ENCODE data around the gene NHERF2.
"Not testable (repeated sequence)": the region's sequence is repeated elsewhere in the genome, so short reads cannot be mapped to it uniquely, and the experiment has no call there.

The NHERF2 gene

DNA sequence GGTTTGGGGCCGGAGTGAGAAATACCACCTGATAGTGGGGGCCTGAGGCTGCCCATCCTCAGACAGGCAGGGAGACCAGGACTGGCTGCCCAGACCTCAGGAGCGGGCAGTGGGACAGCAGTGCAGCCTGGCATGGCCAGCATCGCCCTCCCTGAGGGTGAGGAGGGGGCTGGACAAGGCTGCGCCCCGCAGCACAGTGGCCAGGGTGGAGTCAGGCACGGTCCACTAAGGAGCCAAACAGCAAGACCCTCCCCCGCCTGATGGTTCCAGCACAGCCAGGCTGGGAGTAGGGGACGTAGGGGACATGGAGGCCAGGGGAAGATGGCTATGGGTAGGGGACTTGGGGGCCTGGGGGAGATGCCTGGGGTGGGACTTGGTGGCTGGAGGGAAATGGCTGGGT is 20.4 kb upstream of the NHERF2 start:
- ATAC-seq (replicated peaks) (no peak), DNase-seq (no peak)
- H3K27me3 Mint-ChIP-seq = no peaks in the 10 kb centered on the region
- H3K4me1 Mint-ChIP-seq = peaks cover 38 to 58% of the 10 kb centered on the region in 2 donors
- H3K9me3 Mint-ChIP-seq = no peaks in the 10 kb centered on the region
- peak overlapping the region; percentile 48 to 74 for H3K4me3 Mint-ChIP-seq
- H3K27ac Mint-ChIP-seq = peak overlapping the region; percentile 25
- peaks cover 28 to 46% of the 10 kb centered on the region in 2 donors for H3K36me3 Mint-ChIP-seq

DNA sequence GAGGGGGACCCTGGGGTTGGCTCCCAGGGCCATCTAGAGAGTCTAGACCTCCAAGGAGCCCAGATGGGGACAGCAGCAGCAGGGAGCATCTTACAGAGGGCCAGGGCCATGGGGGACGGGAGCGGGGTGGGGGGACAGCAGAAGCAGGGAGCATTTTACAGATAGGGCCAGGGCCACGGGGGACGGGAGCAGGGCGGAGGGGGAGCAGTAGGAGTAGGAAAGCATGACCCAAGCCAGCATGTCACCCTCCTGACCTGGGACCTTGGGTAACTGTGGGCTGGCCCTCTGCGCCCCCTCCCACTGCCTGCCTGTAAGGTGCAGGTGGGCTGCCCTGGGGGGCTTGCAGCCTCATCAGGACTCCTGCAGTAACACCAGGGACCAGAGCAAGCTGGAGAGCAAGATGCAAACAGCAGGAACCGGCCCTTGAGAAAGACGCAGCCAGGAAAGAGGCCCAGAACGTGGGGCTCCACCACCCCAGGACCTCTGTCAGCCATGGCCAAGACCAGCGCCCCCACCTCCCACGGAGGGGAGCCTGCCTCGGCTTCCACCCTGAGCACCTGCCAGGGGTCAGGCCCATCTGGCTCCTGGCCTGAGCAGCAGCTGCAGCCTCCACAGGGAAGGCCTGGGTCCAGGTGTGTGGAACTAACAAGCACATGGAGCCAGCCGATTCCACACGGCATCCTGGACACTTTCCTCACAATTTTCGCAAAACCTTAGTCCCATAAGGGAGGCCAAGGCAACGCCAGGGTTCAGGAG is 19.4 kb upstream of the NHERF2 start:
- H3K36me3 Mint-ChIP-seq = peaks cover 26 to 45% of the 10 kb centered on the region in 2 donors
- no peak for DNase-seq
- H3K27me3 Mint-ChIP-seq = no peaks in the 10 kb centered on the region
- H3K9me3 Mint-ChIP-seq = no peaks in the 10 kb centered on the region
- peak overlapping the region; percentile 93 for H3K4me3 Mint-ChIP-seq
- peaks cover 38 to 58% of the 10 kb centered on the region in 2 donors for H3K4me1 Mint-ChIP-seq
- no peak for ATAC-seq (replicated peaks)
- peak overlapping the region; percentile 51 for H3K27ac Mint-ChIP-seq

DNA sequence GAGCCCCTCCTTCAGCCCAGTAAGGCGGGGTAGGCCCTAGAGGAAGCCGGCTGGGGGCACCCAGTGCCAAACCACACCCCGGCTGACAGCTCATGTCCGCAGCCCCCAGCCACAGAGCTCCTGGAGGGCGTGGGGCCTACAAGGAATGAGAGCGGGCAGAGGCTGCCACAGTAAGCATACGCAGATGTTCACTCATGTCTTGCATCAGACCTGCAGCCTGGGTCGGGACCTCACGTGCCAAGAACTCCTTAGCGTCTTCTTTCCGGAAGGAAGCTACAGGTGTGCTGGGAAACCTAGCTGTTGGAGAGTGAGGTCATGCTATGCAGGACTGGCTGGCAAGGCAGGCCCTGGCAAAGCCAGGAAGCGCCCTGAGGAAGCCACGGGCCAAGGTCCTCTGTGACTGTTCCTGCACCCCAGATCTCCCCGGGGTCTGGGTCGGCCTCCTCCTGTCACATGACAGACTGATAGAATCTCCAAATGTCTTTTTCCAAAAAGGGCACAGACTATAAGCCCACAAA is 18.6 kb upstream of the NHERF2 start:
- Mint-ChIP-seq H3K4me3 (peak overlapping the region; percentile 93), H3K36me3 (peaks cover 23 to 41% of the 10 kb centered on the region in 2 donors), H3K27me3 (no peaks in the 10 kb centered on the region), H3K4me1 (peaks cover 38 to 58% of the 10 kb centered on the region in 2 donors), H3K27ac (peak overlapping the region; percentile 62), H3K9me3 (no peaks in the 10 kb centered on the region)
- ATAC-seq (replicated peaks) (no peak), DNase-seq (no peak)

DNA sequence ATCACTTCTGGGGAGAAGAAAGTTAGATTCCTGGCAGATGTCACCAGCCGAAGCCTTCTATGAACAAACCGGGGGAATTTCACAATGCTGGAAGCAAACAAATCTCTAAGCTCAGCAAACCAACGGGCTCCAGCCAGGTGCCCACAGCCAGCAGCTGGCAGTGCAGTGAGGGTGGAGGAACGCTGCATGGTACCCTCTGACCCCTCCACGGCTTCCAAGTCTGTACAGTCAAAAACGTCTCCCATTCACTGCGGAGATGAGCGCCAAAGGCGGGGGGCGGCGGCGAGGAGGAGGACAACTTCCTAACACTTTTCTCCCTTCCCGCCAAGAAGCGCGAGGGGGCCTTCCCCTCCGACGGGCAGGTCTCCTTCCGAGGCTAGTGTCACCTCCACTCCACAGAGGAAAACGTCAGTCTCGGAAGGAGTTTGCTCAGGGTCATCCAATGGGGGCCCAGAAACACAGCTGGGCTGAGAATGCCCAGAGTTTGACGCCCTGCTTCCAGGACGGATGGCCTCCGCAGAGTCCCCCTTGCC is 18.0 kb upstream of the NHERF2 start:
- Mint-ChIP-seq H3K4me3 (peak overlapping the region; percentile 93), H3K27me3 (no peaks in the 10 kb centered on the region), H3K27ac (peak overlapping the region; percentile 82), H3K4me1 (peaks cover 38 to 58% of the 10 kb centered on the region in 2 donors), H3K9me3 (no peaks in the 10 kb centered on the region), H3K36me3 (peaks cover 23 to 41% of the 10 kb centered on the region in 2 donors)
- ATAC-seq (replicated peaks) (peak in 1 of 2 donors; percentile 7), DNase-seq (no peak)

DNA sequence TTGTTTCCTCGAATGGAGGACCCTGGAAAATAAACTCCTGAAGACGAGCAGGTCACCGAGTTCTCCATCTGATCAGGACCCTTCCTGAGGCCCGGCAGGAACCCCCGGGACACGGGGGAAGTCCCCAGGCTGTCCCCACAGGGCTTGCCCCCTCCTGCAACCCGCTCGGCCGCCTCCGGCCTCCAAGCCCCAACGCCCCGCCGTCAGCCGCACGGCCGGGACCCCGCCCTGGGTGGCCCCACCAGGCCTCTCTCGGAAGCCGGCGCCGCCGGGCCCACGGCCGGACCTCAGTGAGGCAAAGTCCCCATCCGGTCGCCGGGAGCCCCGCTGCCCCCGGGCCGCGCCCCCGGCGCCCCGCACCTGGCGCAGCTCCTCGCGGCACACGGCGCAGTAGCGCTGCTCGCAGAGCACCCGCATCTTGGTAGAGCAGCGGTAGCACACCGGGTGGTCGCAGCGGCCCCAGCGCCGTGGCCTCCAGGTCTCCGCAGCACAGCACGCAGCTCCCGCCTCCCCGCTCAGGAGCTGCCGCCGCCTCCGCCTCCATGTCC is 17.5 kb upstream of the NHERF2 start:
- peak overlapping the region; percentile 82 for H3K27ac Mint-ChIP-seq
- no peak for DNase-seq
- peaks cover 23 to 41% of the 10 kb centered on the region in 2 donors for H3K36me3 Mint-ChIP-seq
- peak overlapping the region; percentile 93 for H3K4me3 Mint-ChIP-seq
- peaks cover 38 to 54% of the 10 kb centered on the region in 2 donors for H3K4me1 Mint-ChIP-seq
- no peaks in the 10 kb centered on the region for H3K9me3 Mint-ChIP-seq
- peak; percentile 41 to 49 for ATAC-seq (replicated peaks)
- H3K27me3 Mint-ChIP-seq = no peaks in the 10 kb centered on the region

DNA sequence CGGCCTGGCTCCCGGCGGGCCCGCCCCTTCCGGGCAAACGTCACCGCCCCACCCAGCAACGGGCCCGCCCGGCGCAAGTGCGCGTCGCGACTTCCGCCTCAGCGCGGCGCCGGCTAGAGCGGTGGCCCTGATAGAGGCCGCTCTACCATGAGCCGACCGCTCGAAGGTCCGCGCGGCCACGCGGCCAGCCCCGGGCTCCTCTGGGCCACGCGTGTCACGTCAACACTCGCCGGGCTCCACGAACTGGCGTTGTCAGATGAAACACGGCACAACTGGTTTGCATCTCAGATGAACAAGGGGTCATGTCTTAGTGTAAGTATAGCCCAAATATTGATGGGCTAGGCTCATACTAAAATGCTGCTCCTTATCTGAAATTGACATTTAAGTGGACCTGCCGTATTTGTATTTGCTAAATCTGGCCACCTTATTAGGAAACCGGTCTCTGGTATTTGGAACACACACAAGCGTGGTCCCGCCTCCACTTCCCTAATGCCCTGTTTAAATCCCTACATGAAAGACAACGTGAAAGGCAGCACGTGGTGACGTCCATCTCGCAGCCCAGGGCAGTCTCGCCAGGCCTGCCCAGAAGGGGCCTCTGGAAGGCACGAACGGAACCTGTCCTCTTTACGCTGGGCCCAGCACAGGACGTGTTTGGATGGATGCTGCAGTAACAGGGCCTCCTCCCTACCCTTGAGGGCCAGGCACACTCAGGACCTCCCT is 16.8 kb upstream of the NHERF2 start, which contains the start of gene ZNF598:
Gene ZNF598 (minus strand): TSS at position 31 of the 720 bp plus-strand sequence.
- Mint-ChIP-seq H3K4me1 (peaks cover 36 to 47% of the 10 kb centered on the region in 2 donors), H3K9me3 (no peaks in the 10 kb centered on the region), H3K27me3 (no peaks in the 10 kb centered on the region), H3K4me3 (peak within 1 kb of the TSS; percentile 93), H3K27ac (peak within 1 kb of the TSS; percentile 96), H3K36me3 (peaks cover 21 to 40% of the 10 kb centered on the region in 2 donors)
- ATAC-seq (replicated peaks) = peak; percentile 96 to 97
- DNase-seq = peak; percentile 69

DNA sequence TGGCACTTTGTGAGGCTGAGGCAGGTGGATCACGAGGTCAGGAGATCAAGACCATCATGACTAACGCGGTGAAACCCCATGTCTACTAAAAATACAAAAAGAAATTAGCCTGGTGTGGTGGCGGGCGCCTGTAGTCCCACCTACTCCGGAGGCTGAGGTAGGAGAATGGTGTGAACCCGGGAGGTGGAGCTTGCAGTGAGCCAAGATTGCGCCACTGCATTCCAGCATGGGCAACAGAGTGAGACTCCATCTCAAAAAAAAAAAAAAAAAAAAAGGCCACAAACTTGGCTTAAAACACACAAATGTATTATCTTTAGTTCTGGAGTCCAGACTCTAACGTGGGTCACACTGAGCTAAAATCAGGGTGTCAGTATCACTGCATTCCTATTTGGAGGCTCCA is 15.0 kb upstream of the NHERF2 start:
- peaks cover 8 to 24% of the 10 kb centered on the region in 2 donors for H3K36me3 Mint-ChIP-seq
- not testable (repeated sequence) for ATAC-seq (replicated peaks); H3K27ac Mint-ChIP-seq; H3K9me3 Mint-ChIP-seq; H3K27me3 Mint-ChIP-seq; H3K4me3 Mint-ChIP-seq; DNase-seq
- H3K4me1 Mint-ChIP-seq = peaks cover 22 to 29% of the 10 kb centered on the region in 2 donors

DNA sequence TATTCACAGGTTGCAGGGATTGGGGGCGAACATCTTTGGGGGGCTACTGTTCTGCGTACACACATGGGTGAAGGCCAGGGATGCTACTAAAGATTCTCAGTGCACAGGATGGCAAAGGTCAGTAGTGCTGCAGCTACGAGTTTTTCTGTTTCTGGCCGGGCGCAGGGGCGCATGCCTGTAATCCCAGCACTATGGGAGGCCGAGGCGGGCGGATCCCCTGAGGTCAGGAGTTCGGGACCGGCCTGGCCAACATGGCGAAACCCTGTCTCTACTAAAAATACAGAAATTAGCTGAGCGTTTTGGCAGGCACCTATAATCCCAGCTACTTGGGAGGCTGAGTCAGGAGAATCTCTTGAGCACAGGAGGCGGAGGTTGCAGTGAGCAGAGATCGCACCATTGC is 13.2 kb upstream of the NHERF2 start:
- no peak for ATAC-seq (replicated peaks)
- H3K4me1 Mint-ChIP-seq = peaks cover 6 to 11% of the 10 kb centered on the region in 2 donors
- no peak for DNase-seq
- no peaks in the 10 kb centered on the region for H3K9me3 Mint-ChIP-seq
- peaks cover 5 to 7% of the 10 kb centered on the region in 2 donors for H3K27me3 Mint-ChIP-seq
- peaks cover 3 to 8% of the 10 kb centered on the region in 2 donors for H3K36me3 Mint-ChIP-seq
- no peak overlapping the region for H3K27ac Mint-ChIP-seq
- no peak overlapping the region for H3K4me3 Mint-ChIP-seq

DNA sequence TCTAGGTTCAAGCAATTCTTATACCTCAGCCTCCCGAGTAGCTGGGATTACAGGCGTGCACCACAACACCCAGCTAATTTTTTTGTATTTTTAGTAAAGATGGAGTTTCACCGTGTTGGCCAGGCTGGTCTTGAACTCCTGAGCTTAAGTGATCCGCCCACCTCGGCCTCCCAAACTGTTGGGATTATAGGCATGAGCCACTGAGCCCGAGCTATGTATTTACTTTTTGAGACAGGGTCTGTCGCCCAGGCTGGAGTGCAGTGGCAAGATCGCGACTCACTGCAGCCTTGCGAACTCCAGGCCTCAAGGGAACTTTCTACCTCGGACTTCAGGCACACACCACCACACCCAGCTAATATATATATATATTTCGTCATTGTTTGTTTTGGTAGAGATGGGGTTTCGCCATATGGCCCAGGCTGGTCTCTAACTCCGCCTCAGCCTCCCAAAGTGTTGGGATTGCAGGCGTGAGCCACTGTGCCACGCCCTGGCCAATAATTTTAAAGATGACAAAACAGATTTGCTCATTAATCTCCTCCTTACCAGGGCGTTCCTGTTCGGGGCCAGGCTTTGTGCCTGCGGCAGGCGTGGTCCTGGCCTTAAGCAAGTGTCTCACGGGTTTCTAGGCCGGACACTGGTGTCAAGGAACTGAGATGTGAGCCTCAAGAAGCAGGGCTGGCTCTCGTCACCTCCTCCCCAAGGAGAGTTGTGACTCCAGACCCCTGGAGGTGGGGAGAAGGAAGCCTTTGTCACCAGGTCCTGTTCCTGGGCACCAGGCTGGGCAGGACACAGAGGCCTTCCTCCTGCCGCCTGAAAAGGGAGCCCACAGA is 11.4 kb upstream of the NHERF2 start:
- no peaks in the 10 kb centered on the region for H3K9me3 Mint-ChIP-seq
- ATAC-seq (replicated peaks) (no peak), DNase-seq (no peak)
- H3K27ac Mint-ChIP-seq = no peak overlapping the region
- H3K27me3 Mint-ChIP-seq = peaks cover 10 to 17% of the 10 kb centered on the region in 2 donors
- H3K4me1 Mint-ChIP-seq = peaks cover 2 to 3% of the 10 kb centered on the region in 2 donors
- H3K36me3 Mint-ChIP-seq = peaks cover 3 to 5% of the 10 kb centered on the region in 2 donors
- H3K4me3 Mint-ChIP-seq = no peak overlapping the region

DNA sequence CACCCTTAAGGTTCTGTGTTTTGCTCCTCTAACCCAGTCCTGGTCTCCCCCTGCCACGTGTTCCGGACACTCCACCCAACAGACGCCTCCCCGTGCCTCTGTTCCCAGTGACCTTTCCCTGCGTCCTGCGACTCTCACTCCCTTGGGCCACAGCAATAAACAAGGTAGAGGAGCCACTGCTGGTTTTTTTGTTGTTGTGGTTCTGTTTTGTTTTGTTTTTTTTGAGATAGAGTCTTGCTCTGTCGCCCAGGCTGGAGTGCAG is 10.8 kb upstream of the NHERF2 start:
- Mint-ChIP-seq H3K36me3 (peaks cover 3 to 5% of the 10 kb centered on the region in 2 donors), H3K4me1 (peaks cover 4 to 5% of the 10 kb centered on the region in 2 donors), H3K27me3 (peaks cover 15 to 22% of the 10 kb centered on the region in 2 donors), H3K9me3 (no peaks in the 10 kb centered on the region), H3K27ac (no peak overlapping the region), H3K4me3 (no peak overlapping the region)
- ATAC-seq (replicated peaks) (no peak), DNase-seq (no peak)

DNA sequence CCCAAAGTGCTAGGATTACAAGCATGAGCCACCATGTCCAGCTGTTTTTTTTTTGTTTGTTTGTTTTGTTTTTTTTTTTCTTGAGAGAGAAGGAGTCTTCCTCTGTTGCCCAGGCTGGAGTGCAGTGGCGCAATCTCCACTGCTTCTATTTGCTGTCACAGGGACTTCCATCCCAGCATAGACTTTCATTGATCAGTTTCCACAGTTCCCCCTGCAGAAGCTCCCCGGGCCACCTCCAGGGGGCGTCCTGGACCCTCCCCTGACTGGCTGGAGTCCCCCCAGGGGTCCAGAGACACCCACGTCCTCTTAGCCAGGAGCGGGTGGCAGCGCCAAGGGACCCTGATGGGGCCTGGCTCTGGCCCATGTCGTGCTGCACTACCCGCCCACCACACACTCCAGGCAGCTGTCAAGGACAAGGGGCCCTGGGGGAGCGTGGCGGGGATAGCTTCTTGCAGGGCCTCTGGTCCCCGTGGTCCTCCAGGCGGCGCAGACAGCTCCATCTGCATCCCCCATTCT is 10.2 kb upstream of the NHERF2 start:
- Mint-ChIP-seq H3K36me3 (peaks cover under 1 to 2% of the 10 kb centered on the region in 2 donors), H3K4me1 (peaks cover 6 to 8% of the 10 kb centered on the region in 2 donors), H3K9me3 (no peaks in the 10 kb centered on the region), H3K27me3 (peaks cover 20 to 28% of the 10 kb centered on the region in 2 donors), H3K4me3 (no peak overlapping the region), H3K27ac (no peak overlapping the region)
- ATAC-seq (replicated peaks) (no peak), DNase-seq (no peak)

DNA sequence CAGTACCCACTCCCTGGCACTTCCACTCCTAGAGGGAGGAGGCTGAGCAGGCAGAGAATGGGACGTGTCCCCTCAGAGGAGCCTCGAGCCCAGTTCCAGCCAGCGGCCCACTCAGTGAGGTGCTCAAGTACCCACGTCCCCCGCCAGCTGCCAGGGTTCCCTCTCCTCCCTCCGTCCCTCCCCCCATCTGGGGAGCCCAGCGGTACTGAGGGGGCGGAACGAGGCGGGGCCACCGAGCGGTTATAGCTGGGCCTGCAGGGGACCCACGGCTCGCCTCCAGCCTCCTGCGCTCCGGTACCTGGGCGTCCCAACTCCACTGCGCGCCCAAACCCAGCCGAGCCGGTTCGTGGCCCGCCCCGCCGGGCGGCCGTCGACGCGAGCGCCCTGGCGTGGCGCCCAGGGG is 7.2 kb upstream of the NHERF2 start, which contains the start of gene NPW:
Gene NPW (plus strand): TSS at position 268 of the 403 bp plus-strand sequence.
- peak within 1 kb of the TSS; percentile 59 to 79 for H3K4me3 Mint-ChIP-seq
- H3K27me3 Mint-ChIP-seq = peaks cover 32 to 50% of the 10 kb centered on the region in 2 donors
- ATAC-seq (replicated peaks) (peak; percentile 26), DNase-seq (no peak)
- peaks cover 17 to 22% of the 10 kb centered on the region in 2 donors for H3K4me1 Mint-ChIP-seq
- no peaks in the 10 kb centered on the region for H3K9me3 Mint-ChIP-seq
- H3K36me3 Mint-ChIP-seq = peaks cover 0 to 6% of the 10 kb centered on the region in 2 donors
- H3K27ac Mint-ChIP-seq = peak within 1 kb of the TSS; percentile 69
